GM18868 (cell line): ENCODE data around the gene CFLAR.
A peak's percentile ranks its signal among the peaks of the same experiment; 100 is the strongest.
"Not testable (repeated sequence)": the region's sequence is repeated elsewhere in the genome, so short reads cannot be mapped to it uniquely, and the experiment has no call there.

Experiments used
- ATAC-seq: cut with Tn5 transposase; IDR thresholded peaks from one replicate; pipeline ENCODE4 v1.9.1; 2021; ENCODE audit warnings: mild to moderate bottlenecking, moderate library complexity; ENCODE audit not compliant: unreplicated experiment

CFLAR gene

GRCh38 chr2:201118121-201118960 is 2.4 kb downstream of the CFLAR start:
- peak; percentile 57 for ATAC-seq

GRCh38 chr2:201118961-201119854 is 3.2 kb downstream of the CFLAR start:
- ATAC-seq: no peak

- ATAC-seq: no peak
Observed at GRCh38 chr2:201122276-201122675, 6.3 kb downstream of the CFLAR start.

- ATAC-seq: peak; percentile 22
Observed at GRCh38 chr2:201126308-201127151, 10.6 kb downstream of the CFLAR start.

GRCh38 chr2:201127152-201127511 is 11.2 kb downstream of the CFLAR start:
- no peak for ATAC-seq

GRCh38 chr2:201127570-201127969 is 11.6 kb downstream of the CFLAR start:
- no peak for ATAC-seq

GRCh38 chr2:201128033-201128432 is 12.1 kb downstream of the CFLAR start:
- no peak for ATAC-seq

- peak; percentile 25 for ATAC-seq
Observed at GRCh38 chr2:201128933-201129505, 13.1 kb downstream of the CFLAR start.

- ATAC-seq: peak; percentile 26
Observed at GRCh38 chr2:201130524-201131186, 14.7 kb downstream of the CFLAR start.

GRCh38 chr2:201132518-201132917 is 16.6 kb downstream of the CFLAR start:
- peak; percentile 40 for ATAC-seq

- ATAC-seq: no peak
Observed at GRCh38 chr2:201135386-201135785, 19.4 kb downstream of the CFLAR start.

- ATAC-seq: no peak
Observed at GRCh38 chr2:201136889-201137321, 20.9 kb downstream of the CFLAR start.

- no peak for ATAC-seq
Observed at GRCh38 chr2:201137505-201138400, 21.8 kb downstream of the CFLAR start.

- no peak for ATAC-seq
Observed at GRCh38 chr2:201138401-201138970, 22.5 kb downstream of the CFLAR start.

- not testable (repeated sequence) for ATAC-seq
Observed at GRCh38 chr2:201138986-201139781, 23.2 kb downstream of the CFLAR start.

GRCh38 chr2:201139836-201140604 is 24.1 kb downstream of the CFLAR start:
- no peak for ATAC-seq
